ENCODE results near the gene FAM24B. TPM values are rescaled to one million over a fixed set of nuclear protein-coding genes. Genes with fewer than 3 reads are reported as not detected.

FAM24B gene
- total and polyA plus RNA-seq, 7 donors: 0.46 to 1.1 (median 0.93) TPM; not detected in 1

GRCh38 chr10:122802282-122802681, 77.1 kb downstream of the FAM24B start:
- H3K36me3 ChIP-seq (ENCODE audit: insufficient read depth in 1 of 2, low read depth in 1 of 2): no peaks in the 10 kb centered on the region
- H3K27me3 ChIP-seq (ENCODE audit: insufficient read depth in 3 of 3, low read length in 2 of 3): no peaks in the 10 kb centered on the region
- TF ChIP-seq, protein P1, sequence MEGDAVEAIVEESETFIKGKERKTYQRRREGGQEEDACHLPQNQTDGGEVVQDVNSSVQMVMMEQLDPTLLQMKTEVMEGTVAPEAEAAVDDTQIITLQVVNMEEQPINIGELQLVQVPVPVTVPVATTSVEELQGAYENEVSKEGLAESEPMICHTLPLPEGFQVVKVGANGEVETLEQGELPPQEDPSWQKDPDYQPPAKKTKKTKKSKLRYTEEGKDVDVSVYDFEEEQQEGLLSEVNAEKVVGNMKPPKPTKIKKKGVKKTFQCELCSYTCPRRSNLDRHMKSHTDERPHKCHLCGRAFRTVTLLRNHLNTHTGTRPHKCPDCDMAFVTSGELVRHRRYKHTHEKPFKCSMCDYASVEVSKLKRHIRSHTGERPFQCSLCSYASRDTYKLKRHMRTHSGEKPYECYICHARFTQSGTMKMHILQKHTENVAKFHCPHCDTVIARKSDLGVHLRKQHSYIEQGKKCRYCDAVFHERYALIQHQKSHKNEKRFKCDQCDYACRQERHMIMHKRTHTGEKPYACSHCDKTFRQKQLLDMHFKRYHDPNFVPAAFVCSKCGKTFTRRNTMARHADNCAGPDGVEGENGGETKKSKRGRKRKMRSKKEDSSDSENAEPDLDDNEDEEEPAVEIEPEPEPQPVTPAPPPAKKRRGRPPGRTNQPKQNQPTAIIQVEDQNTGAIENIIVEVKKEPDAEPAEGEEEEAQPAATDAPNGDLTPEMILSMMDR (IDR thresholded peaks at IDR 0.05): no peak
- ATAC-seq: no peak
- no peak for DNase-seq
- no peaks in the 10 kb centered on the region for H3K4me1 ChIP-seq
- H3K4me3 ChIP-seq: no peak overlapping the region
- 81 to 88% (median 85%) methylated on average over 7 of the region's 7 CpGs for WGBS, 3 donors
- no peak overlapping the region for H3K27ac ChIP-seq
- H3K9me3 ChIP-seq: no peaks in the 10 kb centered on the region
- intact Hi-C loops (cut with DNase I): no loop called here

Other genes starting within 250 kb of the FAM24B start
- not detected for gene C10orf120, start 179.7 kb downstream of the FAM24B start, total RNA-seq
- not detected for gene C10orf120, start 179.7 kb downstream of the FAM24B start, polyA plus RNA-seq
- gene CUZD1, start 33.7 kb downstream of the FAM24B start, total RNA-seq: under 1 TPM in 3 of 4 donors, not detected in 1; 0.10 to 0.19 (median 0.15) TPM
- under 1 TPM; 0.17 to 0.35 (median 0.25) TPM for gene CUZD1, start 33.7 kb downstream of the FAM24B start, polyA plus RNA-seq
- not detected for gene FAM24A, start 31.0 kb upstream of the FAM24B start, total RNA-seq
- not detected for gene FAM24A, start 31.0 kb upstream of the FAM24B start, polyA plus RNA-seq
- 1 to 10 TPM; 4.3 to 8.3 (median 6.8) TPM for gene C10orf88, start 74.6 kb upstream of the FAM24B start, total RNA-seq
- gene C10orf88, start 74.6 kb upstream of the FAM24B start, polyA plus RNA-seq: 1 to 10 TPM; 4.1 to 9.5 (median 6.3) TPM
- 1 to 10 TPM; 3.3 to 5.2 (median 4.0) TPM for gene PSTK, start 100.8 kb upstream of the FAM24B start, total RNA-seq
- gene PSTK, start 100.8 kb upstream of the FAM24B start, polyA plus RNA-seq: 1 to 10 TPM; 5.5 to 8.3 (median 5.5) TPM
- 10 to 100 TPM; 10.5 to 18.6 (median 11.9) TPM for gene IKZF5, start 129.2 kb upstream of the FAM24B start, total RNA-seq
- gene IKZF5, start 129.2 kb upstream of the FAM24B start, polyA plus RNA-seq: 10 to 100 TPM in 1 of 3 donors, 1 to 10 TPM in 2; 4.9 to 20.1 (median 6.1) TPM
- gene ACADSB, start 129.4 kb upstream of the FAM24B start, total RNA-seq: 10 to 100 TPM; 37.4 to 50.1 (median 43.5) TPM
- gene ACADSB, start 129.4 kb upstream of the FAM24B start, polyA plus RNA-seq: 10 to 100 TPM in 2 of 3 donors, 1 to 10 TPM in 1; 9.8 to 21.7 (median 12.9) TPM